ENCODE results near the gene GLIPR1.

DNA sequence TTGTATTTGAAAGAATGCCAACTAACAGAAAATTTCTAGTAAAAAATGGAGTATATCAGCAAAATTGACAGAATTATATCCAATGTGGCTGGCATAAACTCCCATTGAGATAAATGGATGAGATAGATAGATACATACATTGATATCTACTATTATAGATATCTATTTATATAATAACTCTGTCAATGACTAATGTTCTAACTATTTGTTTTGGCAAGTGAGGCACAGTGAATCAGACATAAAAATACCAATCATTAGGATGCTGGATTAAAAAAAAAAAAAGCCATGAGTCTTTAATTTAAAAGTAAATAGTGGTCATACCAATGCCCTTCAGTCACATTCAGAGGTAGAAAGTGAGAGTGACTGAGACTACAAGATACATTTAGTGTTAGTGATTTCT is 33.7 kb upstream of the GLIPR1 start:
- TF ChIP-seq POLR2AphosphoS5 (IDR thresholded peaks at IDR 0.05; ENCODE audit: low read depth, low read length) (no peak), POLR2A (IDR thresholded peaks at IDR 0.05; ENCODE audit: low read depth, low read length) (no peak)
